Inflammatory macrophage (primary cell): Measurements from ENCODE around the gene FANK1.
A peak's percentile ranks its signal among the peaks of the same experiment; 100 is the strongest.
"Not testable (repeated sequence)": the region's sequence is repeated elsewhere in the genome, so short reads cannot be mapped to it uniquely, and the experiment has no call there.

Source experiments
- DNase-seq, 2 donors: peaks; one replicate each; pipeline ENCODE4 v3.0.0-alpha.2; 2020 to 2022

Gene FANK1

GRCh38 chr10:125929618-125930017 lies 33.3 kb downstream of the FANK1 start:
- DNase-seq: no peak

- DNase-seq: no peak
Measured at GRCh38 chr10:125933693-125934092, 37.3 kb downstream of the FANK1 start.

DNA sequence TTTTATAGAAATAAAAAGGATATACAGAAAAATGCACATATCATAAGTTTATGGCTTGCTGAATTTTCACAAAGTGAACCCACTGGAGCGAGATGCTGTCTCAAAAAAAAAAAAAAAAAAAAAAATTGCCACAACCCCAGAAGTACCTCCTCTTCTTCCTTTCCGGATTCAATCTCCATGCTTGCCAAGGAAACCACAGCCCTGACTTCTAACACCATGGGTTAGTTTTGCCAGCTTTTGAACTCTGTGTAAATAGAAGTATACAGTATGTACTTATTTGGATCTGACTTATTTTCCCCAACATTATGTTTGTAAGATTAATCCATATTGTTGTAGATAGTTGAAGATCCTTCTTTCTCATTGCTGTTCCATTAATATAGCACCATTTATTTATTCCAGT lies 40.0 kb downstream of the FANK1 start:
- no peak for DNase-seq

DNA sequence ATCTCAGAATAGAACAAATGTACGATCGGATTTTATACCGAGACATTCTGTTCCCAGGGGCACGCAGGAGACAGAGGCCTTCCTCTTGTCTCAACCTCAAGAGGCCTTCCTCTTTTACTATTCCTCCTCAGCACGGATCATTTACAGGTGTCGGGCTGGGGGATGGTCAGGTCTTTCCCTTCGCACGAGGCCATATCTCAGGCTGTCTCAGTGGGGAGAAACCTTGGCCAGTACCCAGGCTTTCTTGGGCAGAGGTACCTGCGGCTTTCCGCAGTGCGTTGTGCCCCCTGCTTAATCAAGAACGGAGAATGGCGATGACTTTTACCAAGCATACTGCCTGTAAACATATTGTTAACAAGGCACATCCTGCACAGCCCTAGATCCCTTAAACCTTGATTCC lies 44.2 kb downstream of the FANK1 start:
- DNase-seq: no peak

DNA sequence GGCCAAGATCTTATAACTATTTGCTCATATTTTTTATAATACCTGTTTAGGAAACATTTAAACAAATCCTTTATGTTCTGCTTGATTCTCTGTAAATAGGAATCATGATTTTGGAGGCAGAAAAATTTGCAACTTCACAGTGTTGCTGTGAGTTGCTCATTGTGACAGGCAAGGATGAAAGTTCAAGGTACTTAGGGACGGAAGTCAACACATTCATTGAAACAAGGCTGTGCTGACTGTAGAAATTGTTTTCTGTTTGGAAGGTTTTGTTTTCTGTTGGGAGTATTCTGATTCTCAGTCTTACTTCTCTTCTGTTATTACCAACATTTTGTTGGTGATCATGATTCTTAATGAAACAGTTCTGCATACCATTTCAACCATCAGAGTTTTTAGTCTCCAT lies 54.9 kb downstream of the FANK1 start:
- DNase-seq: no peak

- DNase-seq: no peak
Measured at GRCh38 chr10:125953778-125954385, 57.5 kb downstream of the FANK1 start.

GRCh38 chr10:125955766-125956165 lies 59.4 kb downstream of the FANK1 start:
- DNase-seq: no peak

- no peak for DNase-seq
Measured at GRCh38 chr10:125961743-125962142, 65.4 kb downstream of the FANK1 start.

- DNase-seq: no peak
Measured at GRCh38 chr10:125962200-125962599, 65.8 kb downstream of the FANK1 start.

- no peak for DNase-seq
Measured at GRCh38 chr10:125964558-125964957, 68.2 kb downstream of the FANK1 start.

- DNase-seq: no peak
Measured at GRCh38 chr10:125967533-125967932, 71.2 kb downstream of the FANK1 start.

GRCh38 chr10:125970077-125970630 lies 73.8 kb downstream of the FANK1 start:
- not testable (repeated sequence) for DNase-seq

DNA sequence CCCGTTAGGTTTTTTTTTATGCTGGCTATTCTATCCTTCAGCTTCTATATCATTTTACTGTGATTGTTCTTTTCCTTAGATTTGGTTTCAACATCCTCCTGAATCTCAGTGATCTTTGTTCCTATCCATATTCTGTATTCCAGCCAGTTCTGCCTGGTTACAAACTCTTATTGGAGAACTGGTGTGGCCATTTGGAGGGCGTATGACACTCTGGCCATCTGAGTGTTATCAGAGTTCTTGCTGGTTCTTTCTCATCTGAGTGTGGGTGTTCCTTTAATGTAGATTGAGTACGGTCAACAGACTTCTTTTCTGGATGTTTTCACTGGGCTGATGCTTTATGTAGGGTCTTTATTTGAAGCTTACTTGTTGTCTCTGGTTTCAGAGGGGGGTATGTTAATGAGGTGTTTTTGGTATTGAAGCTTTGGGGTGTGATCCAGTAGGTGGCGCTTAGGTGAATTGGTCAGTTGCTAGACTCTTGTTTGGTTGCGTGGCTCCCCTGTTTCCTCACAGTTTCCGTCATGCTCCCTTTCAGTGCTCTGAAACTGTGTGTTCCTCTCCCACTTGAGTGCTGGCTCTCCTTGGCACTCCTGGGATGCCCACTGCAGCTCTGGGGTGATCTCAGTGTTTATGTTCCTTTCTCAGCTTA lies 80.7 kb downstream of the FANK1 start:
- no peak for DNase-seq

GRCh38 chr10:125979976-125980375 lies 83.6 kb downstream of the FANK1 start:
- DNase-seq: no peak

GRCh38 chr10:125980521-125981035 lies 84.2 kb downstream of the FANK1 start:
- DNase-seq: no peak

GRCh38 chr10:125982260-125982948 lies 86.0 kb downstream of the FANK1 start:
- DNase-seq: peak; percentile 85 to 89

- DNase-seq: no peak
Measured at GRCh38 chr10:125983161-125983560, 86.8 kb downstream of the FANK1 start.

GRCh38 chr10:125983656-125984055 lies 87.3 kb downstream of the FANK1 start:
- DNase-seq: no peak

DNA sequence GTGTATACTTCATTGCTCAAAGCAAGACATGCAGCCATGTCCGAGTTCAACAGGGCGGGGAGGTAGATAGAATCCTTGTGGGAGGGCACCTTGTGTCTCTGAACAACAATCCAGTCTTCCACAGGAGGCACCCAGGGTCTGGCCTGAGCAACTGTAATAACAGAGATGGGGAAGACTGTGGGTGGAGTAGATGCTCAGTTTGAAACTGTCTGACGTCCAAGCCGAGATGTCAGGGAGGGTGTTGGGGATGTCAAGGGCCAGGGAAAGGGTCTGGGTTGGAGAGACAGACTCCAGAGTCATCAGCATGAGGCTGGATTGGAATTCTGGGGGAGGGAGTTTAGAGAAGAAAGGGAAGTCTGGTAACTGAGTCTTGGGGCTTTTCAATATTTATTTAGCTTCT lies 88.0 kb downstream of the FANK1 start:
- DNase-seq: no peak

DNA sequence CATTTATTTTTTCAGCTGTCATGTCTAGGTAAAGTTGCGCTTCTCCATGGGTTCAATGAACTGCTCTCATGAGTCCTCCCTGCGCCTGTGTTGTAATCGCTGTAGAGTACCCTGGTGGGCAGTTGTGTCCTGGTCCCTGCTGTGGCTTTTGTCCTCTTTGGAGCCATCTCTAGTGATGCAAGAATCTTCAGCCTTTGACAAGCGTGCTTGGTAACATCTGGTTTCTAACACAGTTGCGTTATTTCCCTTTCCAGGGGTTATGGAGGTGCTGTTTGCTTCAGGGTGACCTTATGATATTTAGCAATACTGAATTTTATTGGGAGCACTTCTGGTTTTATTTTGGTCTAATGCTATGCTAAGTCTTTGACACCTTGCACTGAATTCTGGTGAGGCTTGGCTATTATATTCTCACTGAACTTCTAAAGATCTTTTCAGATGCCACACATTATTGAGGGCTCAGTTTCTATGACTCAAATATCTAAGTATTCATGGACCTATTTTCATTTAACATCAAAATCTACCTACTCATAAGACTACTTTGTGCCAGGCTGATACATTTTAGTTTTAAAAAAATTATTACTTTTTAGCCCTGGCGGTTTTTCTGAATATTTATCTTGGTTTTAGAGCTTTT lies 88.6 kb downstream of the FANK1 start:
- peak; percentile 31 to 66 for DNase-seq

DNA sequence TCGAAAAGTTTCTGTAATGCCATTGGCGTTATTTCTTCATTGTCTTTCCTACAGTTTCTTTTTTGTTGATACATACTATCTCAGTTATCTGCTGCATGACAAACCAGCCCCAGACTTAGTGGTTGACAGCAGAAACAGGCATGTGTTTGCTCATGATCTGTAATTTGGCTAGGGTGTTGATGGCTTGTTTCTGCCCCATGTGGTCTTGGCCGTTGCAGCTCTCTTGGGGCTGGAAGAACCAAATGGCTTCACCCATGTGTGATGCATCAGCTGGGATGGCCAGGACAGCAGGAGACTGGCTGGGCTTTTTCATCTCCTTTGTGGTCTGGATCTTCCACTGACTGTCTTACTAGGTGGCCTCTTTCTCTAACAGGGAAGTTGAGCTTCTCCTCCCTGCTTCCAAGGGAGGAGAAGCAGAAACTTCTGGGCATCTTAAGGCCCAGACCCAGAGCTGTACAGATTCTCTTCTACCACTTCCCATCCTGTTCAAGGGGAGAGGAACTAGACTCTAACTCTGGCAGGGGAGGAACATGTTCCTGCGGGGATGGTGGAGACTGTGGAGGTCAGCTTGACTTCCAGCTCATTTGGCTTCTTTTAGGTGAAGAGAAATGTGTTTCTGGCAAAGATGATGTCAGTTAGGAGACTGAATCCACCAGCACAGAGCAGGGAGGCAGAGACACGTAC lies 89.3 kb downstream of the FANK1 start:
- peak; percentile 57 to 66 for DNase-seq

GRCh38 chr10:125989791-125990190 lies 93.4 kb downstream of the FANK1 start:
- DNase-seq: no peak
